GM19025 (cell line): Measurements from ENCODE around the gene PTGFRN.
"Not testable (repeated sequence)": the region's sequence is repeated elsewhere in the genome, so short reads cannot be mapped to it uniquely, and the experiment has no call there.

Experiments used
- ATAC-seq: cut with Tn5 transposase; IDR thresholded peaks from one replicate; pipeline ENCODE4 v1.9.1; 2021; ENCODE audit warnings: mild to moderate bottlenecking, low read depth, moderate library complexity; ENCODE audit not compliant: unreplicated experiment

PTGFRN gene

DNA sequence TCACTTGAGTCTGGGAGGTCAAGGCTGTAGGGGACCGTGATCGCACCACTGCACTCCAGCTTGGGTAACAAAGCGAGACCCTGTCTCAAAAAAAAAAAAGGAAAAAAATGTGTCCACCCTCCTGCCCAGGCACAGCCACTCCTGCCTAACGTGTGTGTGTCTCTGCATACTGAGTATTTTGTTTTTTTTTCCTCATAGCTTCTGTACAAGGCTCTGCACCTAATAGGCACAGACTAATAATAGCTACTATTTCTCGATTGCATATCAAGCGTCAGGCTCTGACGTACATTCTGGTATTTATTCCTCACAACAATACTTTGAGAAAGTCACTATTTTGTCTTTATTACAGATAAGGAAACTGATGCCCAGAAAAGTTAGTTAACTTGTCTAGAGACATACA lies 5.0 kb downstream of the PTGFRN start:
- no peak for ATAC-seq

DNA sequence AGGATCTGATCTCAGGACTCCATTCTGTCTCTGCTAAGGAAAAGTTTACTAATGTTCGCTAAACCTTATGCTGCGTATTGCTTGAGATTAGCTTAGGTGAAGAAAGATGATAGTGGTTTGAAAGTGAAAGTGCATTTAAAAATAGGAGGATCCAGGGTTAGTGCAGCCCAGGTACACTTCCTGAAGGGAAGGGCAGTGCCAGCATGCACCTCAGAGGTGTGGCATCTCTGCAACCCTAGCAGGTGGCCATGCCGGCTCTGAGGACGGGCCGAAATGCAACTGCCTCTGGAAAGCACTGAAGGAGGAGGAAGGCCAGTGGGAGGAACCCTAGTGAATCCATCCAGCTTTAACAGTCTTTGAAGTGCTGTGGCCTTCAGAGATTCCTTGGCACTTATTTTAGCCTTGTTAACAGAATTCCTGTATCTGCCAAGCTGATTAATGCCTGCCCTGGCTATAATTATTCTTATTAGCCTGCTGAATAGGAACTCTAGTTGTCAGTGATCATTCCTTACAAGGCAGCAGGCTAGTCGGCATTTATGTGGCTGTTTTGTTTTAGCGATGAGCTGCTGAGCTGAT lies 5.5 kb downstream of the PTGFRN start:
- ATAC-seq = no peak

- no peak for ATAC-seq
These were observed 6.3 kb downstream of the PTGFRN start for GRCh38 chr1:116916002-116916401.

DNA sequence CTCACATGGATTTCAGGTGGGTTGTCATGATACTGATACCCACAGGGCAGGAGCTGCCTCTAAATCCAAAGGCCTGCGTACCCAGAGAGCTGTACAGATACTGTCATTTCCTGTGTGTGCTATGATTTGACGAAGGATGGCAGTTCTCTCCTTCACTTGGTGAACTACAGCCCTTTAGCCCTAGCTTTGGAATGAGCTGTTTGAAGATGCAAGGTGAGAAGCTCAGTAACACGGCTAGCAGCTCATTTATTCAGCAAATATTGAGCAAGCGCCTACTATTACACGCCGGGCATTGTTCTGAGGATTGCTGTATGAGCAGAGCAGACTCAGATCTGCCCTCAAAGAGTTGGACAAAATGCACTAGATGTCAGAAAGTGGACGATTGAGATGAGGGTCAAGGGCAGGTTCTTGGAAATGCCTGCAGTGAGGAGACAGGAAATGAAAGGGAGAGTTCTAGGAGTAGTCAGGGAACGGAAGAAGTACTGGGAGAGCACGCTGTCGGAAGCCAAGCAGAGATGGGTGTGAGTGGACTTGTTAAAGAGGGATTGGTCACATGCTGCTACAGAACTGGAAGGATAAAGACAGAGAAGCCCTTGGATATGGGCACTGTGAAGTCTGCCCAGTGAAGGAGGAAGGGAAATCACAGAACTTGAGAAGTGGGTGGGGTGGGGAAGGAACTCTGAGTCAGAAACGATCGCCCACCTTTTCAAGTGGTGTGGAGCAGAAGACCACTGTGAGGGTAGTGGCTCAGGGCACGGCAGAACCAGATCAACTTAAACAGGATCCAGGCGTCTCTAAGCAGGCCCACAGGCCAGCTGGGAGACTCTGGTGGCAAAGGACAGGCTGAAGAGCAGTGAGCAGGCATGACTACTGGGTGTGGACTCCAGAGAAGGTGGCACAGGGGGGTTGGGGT lies 7.1 kb downstream of the PTGFRN start:
- ATAC-seq = no peak

- no peak for ATAC-seq
These were observed 9.1 kb downstream of the PTGFRN start for GRCh38 chr1:116918714-116919357.

DNA sequence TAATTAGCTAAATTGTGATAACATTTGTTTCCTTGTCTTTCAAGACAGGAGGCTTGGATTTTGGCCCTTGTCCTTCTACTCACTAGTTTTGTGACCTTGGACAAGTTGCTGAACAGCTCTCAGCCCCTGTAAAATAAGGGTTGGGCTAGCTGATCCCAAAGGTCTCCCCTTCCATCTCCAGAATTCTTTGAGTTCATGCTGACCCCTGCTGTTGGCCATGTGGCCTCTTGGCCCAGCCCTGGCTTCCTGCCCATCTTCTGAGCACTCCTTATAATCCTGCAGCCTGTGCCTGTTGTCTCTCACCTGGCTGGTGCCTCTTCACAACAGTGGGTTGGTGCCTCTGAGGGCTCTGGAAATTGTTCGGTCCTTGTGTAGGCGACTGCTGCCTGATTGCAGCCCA lies 10.1 kb downstream of the PTGFRN start:
- no peak for ATAC-seq

DNA sequence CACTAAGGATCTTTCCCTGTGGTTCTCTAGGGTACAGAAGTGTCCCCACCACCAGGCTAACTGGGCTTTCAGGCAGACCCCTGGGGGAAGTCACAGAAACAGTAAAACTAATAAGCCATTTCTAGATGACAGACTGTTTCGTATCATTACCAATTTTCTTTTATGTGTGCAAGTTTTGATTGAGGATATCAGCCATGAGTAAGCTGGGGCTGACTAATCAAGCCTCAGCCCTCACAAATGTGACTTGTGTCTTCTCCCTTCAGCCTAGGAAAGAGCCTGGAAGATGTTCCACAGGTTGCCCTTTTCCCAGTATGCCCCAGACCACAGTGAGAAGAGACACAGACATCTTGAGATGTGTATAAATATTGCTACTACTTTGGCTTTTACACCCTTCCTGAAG lies 10.5 kb downstream of the PTGFRN start:
- no peak for ATAC-seq

GRCh38 chr1:116921301-116921885 lies 11.7 kb downstream of the PTGFRN start:
- no peak for ATAC-seq

DNA sequence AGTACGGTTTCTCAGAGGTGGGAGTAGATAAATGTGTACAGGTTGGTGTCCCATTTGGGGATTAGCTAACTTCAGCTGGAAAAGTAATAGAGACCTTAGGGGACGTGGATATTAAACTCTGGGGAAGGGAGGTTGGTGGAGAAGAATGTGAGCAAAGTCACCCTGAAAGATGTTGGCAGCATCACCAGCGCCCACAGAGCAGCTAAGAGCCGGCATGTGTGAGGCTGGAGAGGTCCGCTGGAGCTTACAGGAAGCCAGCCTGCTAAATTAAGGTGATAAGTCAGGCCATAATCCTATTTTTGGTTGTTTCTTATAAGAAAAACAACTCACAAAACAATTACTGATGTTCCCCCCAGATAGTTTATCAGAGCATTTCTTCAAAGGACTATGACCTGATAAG lies 12.2 kb downstream of the PTGFRN start:
- ATAC-seq = no peak

DNA sequence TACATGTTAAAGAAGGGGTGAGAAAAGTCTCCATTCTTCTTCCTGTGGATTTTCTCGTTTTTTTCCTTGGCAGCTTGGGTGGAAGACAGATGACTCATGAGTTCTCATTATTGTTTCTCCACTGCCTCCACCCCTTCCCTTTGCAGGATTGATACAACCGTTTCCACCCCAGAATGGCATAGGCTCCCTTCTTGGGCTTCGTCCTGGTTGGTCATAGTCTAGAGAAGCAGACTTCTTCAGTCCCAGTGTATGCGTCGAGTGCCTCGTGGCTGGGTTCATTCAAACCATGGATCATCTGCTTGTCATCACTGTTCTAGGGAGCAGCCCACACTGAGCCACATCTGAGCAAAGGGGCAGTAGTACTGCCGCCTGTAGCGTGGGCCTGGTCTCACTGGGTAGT lies 13.7 kb downstream of the PTGFRN start:
- no peak for ATAC-seq

GRCh38 chr1:116927049-116927798 lies 17.5 kb downstream of the PTGFRN start:
- ATAC-seq = no peak

- ATAC-seq = no peak
These were observed 20.4 kb downstream of the PTGFRN start for GRCh38 chr1:116929961-116930592.

DNA sequence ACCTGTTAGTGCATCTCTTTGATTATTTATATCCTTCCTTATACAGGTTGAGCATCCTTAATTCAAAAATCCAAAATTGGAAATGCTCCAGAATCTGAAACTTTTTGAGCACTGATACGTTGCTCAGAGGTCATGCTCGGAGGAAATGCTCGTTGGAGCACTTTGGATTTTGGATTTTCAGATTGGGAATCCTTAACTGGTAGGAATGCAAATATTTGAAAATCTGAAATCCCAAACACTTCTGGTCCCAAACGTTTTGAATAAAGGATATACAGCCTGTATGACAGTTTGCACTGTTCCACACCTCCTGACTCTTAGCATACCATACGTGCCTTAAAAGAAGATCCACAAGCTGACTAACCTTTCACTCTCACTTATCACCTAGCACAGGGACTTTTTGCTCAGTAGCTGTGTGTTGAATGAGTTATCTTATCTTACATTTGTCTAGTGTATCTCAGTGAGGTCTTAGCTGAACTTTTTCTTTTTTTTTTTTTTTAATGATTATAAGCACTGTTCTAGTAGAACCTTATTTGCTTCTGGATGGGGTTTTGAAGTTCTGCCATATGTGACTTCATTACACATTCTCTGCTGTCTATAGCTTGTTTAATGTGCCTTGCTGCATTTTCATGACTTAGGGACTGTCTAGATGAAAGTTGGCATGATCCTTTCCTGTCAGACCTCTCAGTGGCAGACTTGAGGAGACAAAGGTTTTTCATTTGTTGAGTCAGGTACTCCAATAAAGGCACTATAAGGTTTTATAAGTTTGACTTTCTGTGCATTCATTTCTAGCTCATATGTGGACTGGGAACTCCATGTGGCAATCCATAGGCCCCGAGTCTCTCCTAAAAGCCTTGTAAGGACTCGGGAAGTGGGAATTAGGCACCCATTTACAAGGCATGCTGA lies 21.6 kb downstream of the PTGFRN start:
- no peak for ATAC-seq

DNA sequence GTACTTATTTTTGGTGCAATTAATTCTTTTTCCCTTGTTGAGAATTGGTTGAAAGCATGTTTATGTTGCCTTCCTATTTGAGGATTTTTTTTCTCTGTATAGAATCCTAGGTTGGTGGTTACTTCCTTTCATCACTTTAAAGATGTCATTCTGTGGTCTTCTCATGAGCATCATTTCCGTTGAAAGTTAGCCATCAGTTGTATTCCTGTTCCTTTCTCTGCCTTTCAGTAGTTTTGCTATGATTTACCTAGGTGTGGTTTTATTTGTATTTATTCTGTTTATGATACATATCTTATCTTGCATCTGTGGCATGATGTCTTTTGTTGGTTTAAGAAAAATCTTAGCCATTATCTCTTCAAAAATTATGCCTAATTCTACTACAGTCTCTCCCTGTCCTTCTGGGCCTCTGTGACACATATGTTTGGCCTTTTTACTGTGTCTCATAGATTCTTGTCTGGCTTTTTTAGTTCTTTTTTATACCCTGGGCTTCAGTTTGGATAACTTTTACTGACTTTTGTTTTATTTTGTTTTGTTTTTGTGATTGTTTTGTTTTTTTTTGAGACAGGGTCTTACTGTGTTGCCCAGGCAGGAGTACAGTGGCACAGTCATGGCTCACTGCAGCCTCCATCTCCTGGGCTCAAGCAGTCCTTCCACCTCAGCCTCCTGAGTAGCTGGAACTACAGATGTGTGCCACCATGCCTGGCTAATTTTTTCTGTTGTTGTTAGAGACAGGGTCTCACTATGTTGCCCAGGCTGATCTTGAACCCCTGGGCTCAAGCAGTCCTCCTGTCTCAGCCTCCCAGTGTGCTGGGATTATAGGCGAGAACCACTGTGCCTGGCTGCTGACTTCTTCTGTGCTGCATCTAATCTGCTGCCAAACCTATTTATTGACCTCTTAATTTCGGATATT lies 24.1 kb downstream of the PTGFRN start:
- no peak for ATAC-seq

DNA sequence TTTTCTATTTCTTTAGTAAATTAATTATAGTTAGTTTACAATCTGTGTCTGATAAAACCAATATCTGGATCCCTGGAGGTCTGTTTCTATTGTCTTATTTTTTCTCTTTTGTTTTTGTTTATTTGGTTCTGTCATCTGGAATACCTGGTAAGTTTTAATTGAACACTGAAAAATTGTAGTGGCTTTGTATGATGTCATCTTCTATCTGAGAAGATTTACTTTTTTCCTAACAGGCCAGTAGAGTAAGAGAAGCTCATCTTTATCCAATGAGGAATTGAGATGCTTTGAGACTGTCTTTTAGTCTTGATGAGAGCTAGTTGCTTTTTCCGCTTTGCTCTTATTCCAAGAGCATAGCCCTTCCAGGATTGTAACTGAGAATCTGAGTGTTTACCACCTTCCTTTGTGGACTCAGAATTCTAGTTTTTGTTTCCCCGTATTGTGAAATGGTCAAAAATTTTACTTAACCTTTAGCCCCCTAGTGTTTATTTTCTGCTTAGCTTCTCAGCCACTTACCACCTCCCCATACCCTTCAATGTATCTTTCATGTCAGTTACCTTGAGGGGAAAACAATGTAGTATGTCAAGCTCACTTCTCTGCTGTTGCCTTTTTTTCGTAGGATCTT lies 25.0 kb downstream of the PTGFRN start:
- ATAC-seq = no peak

GRCh38 chr1:116938216-116938615 lies 28.5 kb downstream of the PTGFRN start:
- no peak for ATAC-seq

DNA sequence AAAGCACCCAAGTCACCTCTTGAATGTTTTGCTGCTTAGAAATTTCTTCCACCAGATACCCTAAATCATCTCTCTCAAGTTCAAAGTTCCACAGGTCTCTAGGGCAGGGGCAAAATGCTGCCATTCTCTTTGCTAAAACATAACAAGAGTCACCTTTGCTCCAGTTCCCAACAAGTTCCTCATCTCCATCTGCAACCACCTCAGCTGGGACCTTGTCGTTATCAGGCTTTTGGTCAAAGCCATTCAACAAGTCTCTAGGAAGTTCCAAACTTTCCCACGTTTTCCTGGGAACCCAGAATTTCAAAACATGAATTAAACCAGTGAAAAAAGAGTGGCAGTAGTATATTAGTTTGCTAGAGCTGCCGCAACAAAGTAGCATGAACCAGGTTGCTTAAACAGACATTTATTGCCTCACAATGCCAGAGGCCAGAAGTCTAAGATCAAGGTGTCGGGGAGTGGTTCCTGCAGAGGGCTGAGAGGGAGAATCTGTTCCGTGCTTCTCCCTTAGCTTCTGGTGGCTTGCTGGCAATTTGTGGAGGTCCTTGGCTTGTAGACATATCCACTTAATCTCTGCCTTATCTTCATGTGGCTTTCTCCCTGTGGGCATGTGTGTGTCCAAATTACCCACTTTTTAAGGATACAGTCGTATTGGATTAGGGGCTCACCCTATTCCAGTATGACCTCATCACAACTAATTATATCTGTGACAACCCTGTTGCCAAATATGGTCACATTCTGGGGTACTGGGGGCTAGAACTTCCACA lies 30.2 kb downstream of the PTGFRN start:
- ATAC-seq = not testable (repeated sequence)
